ES-I3 (cell line): Measurements from ENCODE around the gene GASK1B.

Experiments
- H3K36me3 ChIP-seq: 2 replicates; pipeline ENCODE4 v1.6.1; 2013; ENCODE audit warnings: mild to moderate bottlenecking, low read length, control low read depth, moderate library complexity; ENCODE audit not compliant: insufficient read depth
- H3K4me1 ChIP-seq: 2 replicates; pipeline ENCODE4 v1.6.1; 2013; ENCODE audit warnings: mild to moderate bottlenecking, control low read depth, low read length; ENCODE audit not compliant: insufficient read depth
- H3K9ac ChIP-seq: 2 replicates; pipeline ENCODE4 v1.6.1; 2013; ENCODE audit warnings: low read depth, mild to moderate bottlenecking, low read length, moderate library complexity
- H3K9me3 ChIP-seq: 2 replicates; pipeline ENCODE4 v1.6.1; 2013; ENCODE audit warnings: mild to moderate bottlenecking, low read length, moderate library complexity; ENCODE audit not compliant: control insufficient read depth, insufficient read depth

GASK1B gene

GRCh38 chr4:158200214-158200613 lies 27.4 kb upstream of the GASK1B start:
- Histone ChIP-seq H3K36me3 (no peaks in the 10 kb centered on the region), H3K4me1 (no peaks in the 10 kb centered on the region), H3K9me3 (no peaks in the 10 kb centered on the region), H3K9ac (no peak overlapping the region)

DNA sequence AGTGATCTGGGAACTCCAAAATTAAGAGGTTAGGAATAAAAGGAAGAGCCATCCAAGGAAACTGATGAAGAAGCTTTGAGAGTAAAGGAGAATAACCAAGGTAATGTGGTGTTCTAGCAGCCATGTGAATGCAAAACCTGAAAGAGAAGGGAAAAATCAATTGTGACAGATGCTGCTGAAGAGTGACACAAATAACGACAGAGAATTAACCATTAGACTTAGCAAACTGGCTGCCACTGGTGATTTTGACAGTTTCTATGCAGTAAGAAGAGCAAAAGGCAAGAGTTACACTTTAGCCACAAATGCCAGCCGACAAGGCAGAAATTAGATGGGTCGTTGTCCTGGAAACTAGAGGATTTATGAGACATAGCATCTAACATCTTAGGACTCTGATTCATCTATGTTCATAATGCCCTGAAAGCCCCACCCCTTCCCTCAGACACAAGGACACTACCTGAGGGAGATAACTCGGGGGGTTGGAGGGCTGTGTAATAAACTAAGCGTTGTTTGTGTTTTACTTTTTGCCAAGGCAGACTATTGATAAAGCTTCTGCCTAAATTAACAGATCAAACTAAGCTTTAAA lies 24.5 kb upstream of the GASK1B start:
- Histone ChIP-seq H3K4me1 (no peaks in the 10 kb centered on the region), H3K9me3 (no peaks in the 10 kb centered on the region), H3K36me3 (no peaks in the 10 kb centered on the region), H3K9ac (no peak overlapping the region)

- no peaks in the 10 kb centered on the region for H3K9me3 ChIP-seq
- no peak overlapping the region for H3K9ac ChIP-seq
- H3K36me3 ChIP-seq, result no peaks in the 10 kb centered on the region
- H3K4me1 ChIP-seq, result no peaks in the 10 kb centered on the region
These were observed 22.5 kb upstream of the GASK1B start for GRCh38 chr4:158195297-158195696.

GRCh38 chr4:158193171-158193749 lies 20.4 kb upstream of the GASK1B start:
- no peak overlapping the region for H3K9ac ChIP-seq

GRCh38 chr4:158192439-158193158 lies 19.8 kb upstream of the GASK1B start:
- Histone ChIP-seq H3K9ac (no peak overlapping the region), H3K9me3 (no peaks in the 10 kb centered on the region), H3K36me3 (no peaks in the 10 kb centered on the region), H3K4me1 (no peaks in the 10 kb centered on the region)

More at GRCh38 chr4:158193171-158193749, 20.4 kb upstream of the GASK1B start:
- Histone ChIP-seq H3K4me1 (no peaks in the 10 kb centered on the region), H3K36me3 (no peaks in the 10 kb centered on the region), H3K9me3 (no peaks in the 10 kb centered on the region)

GRCh38 chr4:158190718-158191117 lies 17.9 kb upstream of the GASK1B start:
- Histone ChIP-seq H3K9me3 (no peaks in the 10 kb centered on the region), H3K4me1 (no peaks in the 10 kb centered on the region), H3K9ac (no peak overlapping the region), H3K36me3 (no peaks in the 10 kb centered on the region)

DNA sequence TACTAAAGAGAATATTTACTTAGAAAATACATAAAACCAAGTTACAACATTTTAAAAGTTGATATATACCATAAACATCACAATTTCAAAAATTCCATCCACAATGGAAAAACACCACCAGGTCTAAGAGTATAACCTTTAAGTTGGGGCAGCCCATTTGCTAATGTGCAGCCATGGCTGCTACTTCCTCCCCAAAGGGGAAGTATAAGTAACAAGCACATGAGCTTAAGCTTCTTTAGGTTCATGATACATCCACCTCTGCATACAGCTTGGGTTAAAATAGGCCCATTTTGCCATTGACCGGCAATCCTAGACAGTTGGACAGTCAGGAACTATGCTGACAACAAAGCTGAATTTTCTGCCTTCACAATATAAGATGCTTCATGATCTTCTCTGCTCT lies 16.6 kb upstream of the GASK1B start:
- H3K9me3 ChIP-seq, result no peaks in the 10 kb centered on the region
- no peaks in the 10 kb centered on the region for H3K36me3 ChIP-seq
- no peak overlapping the region for H3K9ac ChIP-seq
- no peaks in the 10 kb centered on the region for H3K4me1 ChIP-seq

- no peaks in the 10 kb centered on the region for H3K36me3 ChIP-seq
- no peaks in the 10 kb centered on the region for H3K9me3 ChIP-seq
- no peak overlapping the region for H3K9ac ChIP-seq
- H3K4me1 ChIP-seq, result no peaks in the 10 kb centered on the region
These were observed 14.0 kb upstream of the GASK1B start for GRCh38 chr4:158186815-158187214.

- H3K4me1 ChIP-seq, result no peaks in the 10 kb centered on the region
- H3K9ac ChIP-seq, result no peak overlapping the region
- no peaks in the 10 kb centered on the region for H3K36me3 ChIP-seq
- H3K9me3 ChIP-seq, result no peaks in the 10 kb centered on the region
These were observed 9.9 kb upstream of the GASK1B start for GRCh38 chr4:158182736-158183135.

GRCh38 chr4:158181906-158182305 lies 9.1 kb upstream of the GASK1B start:
- H3K9me3 ChIP-seq, result no peaks in the 10 kb centered on the region
- no peaks in the 10 kb centered on the region for H3K4me1 ChIP-seq
- no peaks in the 10 kb centered on the region for H3K36me3 ChIP-seq
- no peak overlapping the region for H3K9ac ChIP-seq

- H3K4me1 ChIP-seq, result peaks cover 4% of the 10 kb centered on the region; the same call in 1 of the 2 replicates
- no peak overlapping the region for H3K9ac ChIP-seq
- H3K36me3 ChIP-seq, result no peaks in the 10 kb centered on the region
- H3K9me3 ChIP-seq, result no peaks in the 10 kb centered on the region
These were observed 6.6 kb upstream of the GASK1B start for GRCh38 chr4:158179465-158179864.

- Histone ChIP-seq H3K36me3 (no peaks in the 10 kb centered on the region), H3K4me1 (peaks cover 7% of the 10 kb centered on the region), H3K9ac (no peak overlapping the region), H3K9me3 (no peaks in the 10 kb centered on the region)
These were observed 4.0 kb upstream of the GASK1B start for GRCh38 chr4:158176776-158177175.

DNA sequence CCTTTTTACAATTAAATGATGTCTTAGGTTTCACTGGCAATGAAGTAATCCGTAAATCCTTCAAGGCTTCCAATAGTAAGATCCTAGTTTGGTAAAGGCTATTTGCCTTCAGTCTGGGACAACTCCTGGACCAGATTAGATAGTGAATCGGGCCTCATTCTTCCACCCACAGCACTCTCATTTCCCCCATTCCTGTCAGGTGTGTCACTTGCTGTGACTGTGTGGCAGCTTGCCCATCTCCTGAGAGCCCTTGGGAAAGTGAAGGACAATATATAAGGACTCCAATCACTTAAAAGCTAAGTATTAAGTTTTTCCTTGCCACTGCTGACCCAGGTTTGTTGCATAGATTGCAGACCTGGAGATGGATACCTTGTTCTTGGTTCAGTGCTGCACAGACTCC lies 3.3 kb upstream of the GASK1B start:
- H3K9ac ChIP-seq, result no peak overlapping the region
- H3K9me3 ChIP-seq, result no peaks in the 10 kb centered on the region
- H3K36me3 ChIP-seq, result no peaks in the 10 kb centered on the region
- peaks cover 7% of the 10 kb centered on the region for H3K4me1 ChIP-seq

DNA sequence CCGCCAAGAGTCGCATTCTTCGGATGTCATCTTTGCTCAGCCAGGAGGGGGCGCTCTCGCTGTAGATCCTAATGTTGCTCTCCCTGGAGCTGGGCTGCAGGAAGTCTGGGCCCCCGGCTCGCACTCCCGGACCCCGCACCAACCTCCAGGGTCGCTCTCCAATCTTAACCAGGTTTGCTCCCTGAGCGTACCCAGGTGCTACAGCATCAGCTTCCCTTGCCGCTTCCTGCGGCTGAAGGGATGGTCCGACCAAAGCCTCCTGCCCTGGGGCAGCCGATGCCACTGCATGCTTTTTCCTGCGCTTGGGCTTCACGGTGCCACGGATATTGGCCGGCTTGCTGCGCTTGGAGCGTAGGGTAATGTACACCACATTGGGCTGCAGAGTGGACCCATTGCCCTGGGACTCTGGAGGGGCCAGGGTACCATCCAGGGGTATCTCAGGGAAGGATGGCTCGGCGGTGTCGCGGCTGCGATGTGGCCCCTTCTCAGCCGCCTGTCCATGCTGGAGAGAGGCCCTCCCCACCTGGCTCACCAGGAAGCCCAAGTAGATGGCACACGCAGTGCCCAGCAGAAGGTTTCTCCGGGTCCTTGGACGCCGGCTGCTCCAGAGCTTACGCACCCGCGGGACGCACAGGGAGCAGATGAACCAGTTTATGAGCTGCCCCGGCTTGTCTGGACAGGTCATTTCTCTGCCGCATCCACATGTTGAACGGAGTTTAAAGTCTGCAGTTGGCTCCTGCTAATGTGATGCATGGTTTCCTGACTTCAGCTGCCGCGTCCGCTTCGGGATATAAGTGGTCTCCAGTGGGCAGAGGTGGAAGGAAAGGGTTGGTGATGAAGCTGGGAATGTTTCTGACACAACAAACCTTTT lies 1.9 kb downstream of the GASK1B start:
- Histone ChIP-seq H3K36me3 (no peaks in the 10 kb centered on the region), H3K9ac (no peak overlapping the region), H3K9me3 (no peaks in the 10 kb centered on the region), H3K4me1 (peaks cover 3% of the 10 kb centered on the region; the same call in 1 of the 2 replicates)
